ENCODE results near the gene NRL.

The NRL gene

GRCh38 chr14:24119691-24120090, 4.9 kb upstream of the NRL start:
- TF ChIP-seq CTCF (IDR thresholded peaks at IDR 0.05; ENCODE audit: insufficient read depth, low read length, poor library complexity, severe bottlenecking): no peak
- Histone ChIP-seq H3K4me3 (replicated peaks; ENCODE audit: low read depth, low read length) (no peak overlapping the region), H3K27me3 (replicated peaks; ENCODE audit: control insufficient read depth, insufficient read depth, low read length) (no peaks in the 10 kb centered on the region), H3K36me3 (ENCODE audit: control insufficient read depth, insufficient read depth, low read length) (peaks cover 41% of the 10 kb centered on the region)
- no peak for DNase-seq (ENCODE audit: extremely low read depth, insufficient read length)

GRCh38 chr14:24117179-24117578, 2.4 kb upstream of the NRL start:
- no peak for DNase-seq (ENCODE audit: extremely low read depth, insufficient read length)
- no peak overlapping the region for H3K4me3 ChIP-seq (replicated peaks; ENCODE audit: low read depth, low read length)
- TF ChIP-seq CTCF (IDR thresholded peaks at IDR 0.05; ENCODE audit: insufficient read depth, low read length, poor library complexity, severe bottlenecking): no peak
- H3K36me3 ChIP-seq (ENCODE audit: control insufficient read depth, insufficient read depth, low read length): peaks cover 34% of the 10 kb centered on the region
- H3K27me3 ChIP-seq (replicated peaks; ENCODE audit: control insufficient read depth, insufficient read depth, low read length): no peaks in the 10 kb centered on the region

- Histone ChIP-seq H3K27me3 (replicated peaks; ENCODE audit: control insufficient read depth, insufficient read depth, low read length) (no peaks in the 10 kb centered on the region), H3K36me3 (ENCODE audit: control insufficient read depth, insufficient read depth, low read length) (peaks cover 34% of the 10 kb centered on the region), H3K4me3 (replicated peaks; ENCODE audit: low read depth, low read length) (peak overlapping the region; percentile 72)
- no peak for TF ChIP-seq CTCF (IDR thresholded peaks at IDR 0.05; ENCODE audit: insufficient read depth, low read length, poor library complexity, severe bottlenecking)
- no peak for DNase-seq (ENCODE audit: extremely low read depth, insufficient read length)
Measured at GRCh38 chr14:24116128-24116814, 1.5 kb upstream of the NRL start.

- DNase-seq (ENCODE audit: extremely low read depth, insufficient read length): no peak
- no peak for TF ChIP-seq CTCF (IDR thresholded peaks at IDR 0.05; ENCODE audit: insufficient read depth, low read length, poor library complexity, severe bottlenecking)
- H3K27me3 ChIP-seq (replicated peaks; ENCODE audit: control insufficient read depth, insufficient read depth, low read length): no peaks in the 10 kb centered on the region
- peak overlapping the region; percentile 72 for H3K4me3 ChIP-seq (replicated peaks; ENCODE audit: low read depth, low read length)
- H3K36me3 ChIP-seq (ENCODE audit: control insufficient read depth, insufficient read depth, low read length): peaks cover 28% of the 10 kb centered on the region
Measured at GRCh38 chr14:24115422-24116127, 826 bp upstream of the NRL start.

- Histone ChIP-seq H3K4me3 (replicated peaks; ENCODE audit: low read depth, low read length) (peak overlapping the region; percentile 72), H3K27me3 (replicated peaks; ENCODE audit: control insufficient read depth, insufficient read depth, low read length) (no peaks in the 10 kb centered on the region), H3K36me3 (ENCODE audit: control insufficient read depth, insufficient read depth, low read length) (peaks cover 18% of the 10 kb centered on the region)
- peak; percentile 91 for DNase-seq (ENCODE audit: extremely low read depth, insufficient read length)
- TF ChIP-seq CTCF (IDR thresholded peaks at IDR 0.05; ENCODE audit: insufficient read depth, low read length, poor library complexity, severe bottlenecking): no peak
Measured at GRCh38 chr14:24113801-24114531, 783 bp downstream of the NRL start.

All from GM06990 (cell line).